Stimulated activated effector memory CD8-positive, alpha-beta T cell treated with anti-CD3 and anti-CD28 coated beads, Interleukin-12 subunit alpha, Interleukin-12 subunit beta, amount 100 ng/mL, for 72 hours (primary cell): Measurements from ENCODE around the gene RANBP3.
A peak's percentile ranks its signal among the peaks of the same experiment; 100 is the strongest.
"Not testable (repeated sequence)": the region's sequence is repeated elsewhere in the genome, so short reads cannot be mapped to it uniquely, and the experiment has no call there.

Source experiments
- ATAC-seq: fragments of 150-1000 bp; cut with Tn5 transposase; 2 replicates; pipeline ENCODE4 v1.10.0; 2021
- DNase-seq, 2 donors: peaks; one replicate each; pipeline ENCODE4 v3.0.0; 2021 to 2022; ENCODE audit warnings: low spot score in 2 of 2
- H3K27ac Mint-ChIP-seq: one replicate; pipeline ENCODE4 v1.8.0; 2022; ENCODE audit warnings: mild to moderate bottlenecking, mixed read lengths
- H3K36me3 Mint-ChIP-seq: one replicate; pipeline ENCODE4 v1.8.0; 2022; ENCODE audit warnings: mild to moderate bottlenecking, mixed read lengths
- H3K4me1 Mint-ChIP-seq: one replicate; pipeline ENCODE4 v1.8.0; 2022; ENCODE audit warnings: mixed read lengths
- H3K4me3 Mint-ChIP-seq: one replicate; pipeline ENCODE4 v1.8.0; 2022; ENCODE audit warnings: mild to moderate bottlenecking, mixed read lengths
- H3K9me3 Mint-ChIP-seq: one replicate; pipeline ENCODE4 v1.8.0; 2022; ENCODE audit warnings: mixed read lengths

Gene RANBP3

GRCh38 chr19:5893907-5894703 is 83.8 kb downstream of the RANBP3 start:
- DNase-seq, result no peak
- Mint-ChIP-seq H3K36me3 (peaks cover 27% of the 10 kb centered on the region), H3K9me3 (no peaks in the 10 kb centered on the region), H3K27ac (no peak overlapping the region), H3K4me3 (no peak overlapping the region), H3K4me1 (peaks cover 12% of the 10 kb centered on the region)
- ATAC-seq, result no peak

- Mint-ChIP-seq H3K9me3 (no peaks in the 10 kb centered on the region), H3K36me3 (peaks cover 27% of the 10 kb centered on the region), H3K4me3 (no peak overlapping the region), H3K4me1 (peaks cover 12% of the 10 kb centered on the region), H3K27ac (no peak overlapping the region)
- DNase-seq, result no peak
- ATAC-seq, result no peak
These were observed 84.5 kb downstream of the RANBP3 start for GRCh38 chr19:5893296-5893903.

GRCh38 chr19:5892772-5893275 is 85.1 kb downstream of the RANBP3 start:
- Mint-ChIP-seq H3K36me3 (peaks cover 26% of the 10 kb centered on the region), H3K9me3 (no peaks in the 10 kb centered on the region), H3K4me3 (no peak overlapping the region), H3K27ac (no peak overlapping the region), H3K4me1 (peaks cover 12% of the 10 kb centered on the region)
- ATAC-seq, result no peak
- no peak for DNase-seq

- Mint-ChIP-seq H3K27ac (no peak overlapping the region), H3K9me3 (no peaks in the 10 kb centered on the region), H3K4me1 (peaks cover 12% of the 10 kb centered on the region), H3K4me3 (no peak overlapping the region), H3K36me3 (peaks cover 27% of the 10 kb centered on the region)
- no peak for DNase-seq
- peak; percentile 45 for ATAC-seq
These were observed 85.8 kb downstream of the RANBP3 start for GRCh38 chr19:5891938-5892771.

- Mint-ChIP-seq H3K4me3 (no peak overlapping the region), H3K4me1 (peaks cover 12% of the 10 kb centered on the region), H3K9me3 (no peaks in the 10 kb centered on the region), H3K36me3 (peaks cover 27% of the 10 kb centered on the region), H3K27ac (no peak overlapping the region)
- DNase-seq (no peak), ATAC-seq (no peak)
These were observed 86.4 kb downstream of the RANBP3 start for GRCh38 chr19:5891572-5891937.

- Mint-ChIP-seq H3K27ac (no peak overlapping the region), H3K4me3 (no peak overlapping the region), H3K9me3 (no peaks in the 10 kb centered on the region), H3K4me1 (peaks cover 12% of the 10 kb centered on the region), H3K36me3 (peaks cover 21% of the 10 kb centered on the region)
- no peak for DNase-seq
- peak; percentile 15 for ATAC-seq
These were observed 87.8 kb downstream of the RANBP3 start for GRCh38 chr19:5890099-5890498.

GRCh38 chr19:5889288-5889971 is 88.5 kb downstream of the RANBP3 start:
- H3K27ac Mint-ChIP-seq, result peak overlapping the region; percentile 34
- ATAC-seq, result peak; percentile 3
- no peak overlapping the region for H3K4me3 Mint-ChIP-seq

GRCh38 chr19:5884065-5884811 is 93.7 kb downstream of the RANBP3 start:
- not testable (repeated sequence) for H3K4me3 Mint-ChIP-seq, H3K27ac Mint-ChIP-seq, ATAC-seq, H3K9me3 Mint-ChIP-seq, H3K4me1 Mint-ChIP-seq, H3K36me3 Mint-ChIP-seq, DNase-seq

More at GRCh38 chr19:5889288-5889971, 88.5 kb downstream of the RANBP3 start:
- Mint-ChIP-seq H3K4me1 (peaks cover 12% of the 10 kb centered on the region), H3K36me3 (peaks cover 21% of the 10 kb centered on the region), H3K9me3 (no peaks in the 10 kb centered on the region)
- no peak for DNase-seq

GRCh38 chr19:5883157-5883873 is 94.6 kb downstream of the RANBP3 start:
- H3K4me1 Mint-ChIP-seq, ATAC-seq, H3K4me3 Mint-ChIP-seq, DNase-seq, H3K36me3 Mint-ChIP-seq, H3K9me3 Mint-ChIP-seq, H3K27ac Mint-ChIP-seq: not testable (repeated sequence)

- Mint-ChIP-seq H3K27ac (no peak overlapping the region), H3K4me3 (no peak overlapping the region), H3K9me3 (no peaks in the 10 kb centered on the region), H3K4me1 (no peaks in the 10 kb centered on the region), H3K36me3 (no peaks in the 10 kb centered on the region)
- no peak for ATAC-seq
- no peak for DNase-seq
These were observed 95.4 kb downstream of the RANBP3 start for GRCh38 chr19:5882421-5882968.

GRCh38 chr19:5881543-5882299 is 96.2 kb downstream of the RANBP3 start:
- H3K4me3 Mint-ChIP-seq, result no peak overlapping the region
- no peak overlapping the region for H3K27ac Mint-ChIP-seq
- no peaks in the 10 kb centered on the region for H3K36me3 Mint-ChIP-seq
- H3K4me1 Mint-ChIP-seq, result no peaks in the 10 kb centered on the region
- no peak for DNase-seq
- no peaks in the 10 kb centered on the region for H3K9me3 Mint-ChIP-seq
- no peak for ATAC-seq

GRCh38 chr19:5880604-5881078 is 97.3 kb downstream of the RANBP3 start:
- DNase-seq (no peak), ATAC-seq (no peak)
- Mint-ChIP-seq H3K4me3 (no peak overlapping the region), H3K36me3 (no peaks in the 10 kb centered on the region), H3K9me3 (no peaks in the 10 kb centered on the region), H3K27ac (no peak overlapping the region), H3K4me1 (no peaks in the 10 kb centered on the region)

GRCh38 chr19:5880196-5880595 is 97.7 kb downstream of the RANBP3 start:
- H3K4me1 Mint-ChIP-seq, result no peaks in the 10 kb centered on the region
- no peak for ATAC-seq
- no peak overlapping the region for H3K27ac Mint-ChIP-seq
- DNase-seq, result no peak
- H3K36me3 Mint-ChIP-seq, result no peaks in the 10 kb centered on the region
- no peak overlapping the region for H3K4me3 Mint-ChIP-seq
- no peaks in the 10 kb centered on the region for H3K9me3 Mint-ChIP-seq
